H1 (cell line): ENCODE measurements around the gene GPR42.

Experiments used
- CHD2 ChIP-seq: IDR thresholded peaks from 2 replicates; pipeline ENCODE4 v1.6.1; 2012; ENCODE audit warnings: low read length, improper control_type of control experiment
- CTCF ChIP-seq, 3 experiments: IDR thresholded peaks; 1 replicate in 2 of 3; 2 replicates in 1 of 3; pipeline versions ENCODE4 v1.5.1 to v1.6.1; 2011; ENCODE audit warnings: low read length in 3 of 3, mild to moderate bottlenecking in 3 of 3, inconsistent platforms in 2 of 3, low read depth in 1 of 3, moderate library complexity in 1 of 3; ENCODE audit not compliant: insufficient read depth in 1 of 3; ENCODE audit errors: control extremely low read depth in 1 of 3
- POLR2A ChIP-seq, 2 experiments: IDR thresholded peaks; 1 replicate in 1 of 2; 2 replicates in 1 of 2; pipeline ENCODE4 v1.6.1; 2011; ENCODE audit warnings: low read depth in 2 of 2, low read length in 2 of 2, mild to moderate bottlenecking in 2 of 2; ENCODE audit errors: control extremely low read depth in 1 of 2

- TF ChIP-seq POLR2A (IDR thresholded peaks at IDR 0.05; ENCODE audit: control extremely low read depth in 1 of 2, low read depth in 2 of 2, low read length in 2 of 2), result no peak
- no peak for TF ChIP-seq CHD2
- TF ChIP-seq CTCF (IDR thresholded peaks at IDR 0.05; ENCODE audit: control extremely low read depth in 1 of 3, insufficient read depth in 1 of 3, low read depth in 1 of 3, low read length in 3 of 3), result no peak
Measured at GRCh38 chr19:35403116-35403760, 32.4 kb downstream of the GPR42 start.
